ENCODE measurements around the gene GPR101. TPM values are rescaled to one million over a fixed set of nuclear protein-coding genes. Genes with fewer than 3 reads are reported as not detected.

Gene GPR101
- total and polyA plus RNA-seq, 2 of the 4 experiments (the other 2 are of a cell fraction): not detected

GRCh38 chrX:137034508-137034872 lies 695 bp upstream of the GPR101 start:
- Histone ChIP-seq H2BK20ac (ENCODE audit: low read depth, low read length) (no peak overlapping the region), H3K56ac (ENCODE audit: extremely low read depth, insufficient read depth, low read length) (no peak overlapping the region), H2AFZ (replicated peaks; ENCODE audit: low read length, poor library complexity) (no peak overlapping the region), H3K4me2 (ENCODE audit: low read depth, low read length) (no peak overlapping the region), H3K4ac (ENCODE audit: low read depth, low read length) (no peak overlapping the region), H2BK120ac (ENCODE audit: low read depth, low read length) (no peak overlapping the region), H3K14ac (replicated peaks; ENCODE audit: low read depth, low read length) (no peak overlapping the region), H3K4me3 (ENCODE audit: insufficient read depth, low read depth, low read length) (no peak overlapping the region), H3K9me3 (ENCODE audit: control insufficient read depth, insufficient read depth, low read length) (peaks cover 6% of the 10 kb centered on the region; the same call in 1 of the 2 replicates), H3K23ac (ENCODE audit: low read depth, low read length) (no peak overlapping the region), H2AK9ac (replicated peaks; ENCODE audit: low read depth, low read length, poor library complexity) (no peak overlapping the region), H3K79me1 (ENCODE audit: low read depth in 1 of 2, low read length in 2 of 2) (no peaks in the 10 kb centered on the region), H3K18ac (ENCODE audit: low read depth, low read length) (no peak overlapping the region), H4K8ac (ENCODE audit: low read depth in 2 of 2, low read length in 2 of 2) (no peak overlapping the region), H3K9me1 (ENCODE audit: insufficient read depth, low read length) (no peaks in the 10 kb centered on the region), H2BK15ac (ENCODE audit: low read depth, low read length) (no peak overlapping the region), H3K9ac (ENCODE audit: low read depth, low read length) (no peak overlapping the region), H4K91ac (ENCODE audit: insufficient read depth, low read depth, low read length) (no peak overlapping the region), H3K27me3 (ENCODE audit: control insufficient read depth, insufficient read depth, low read length) (peaks cover 19% of the 10 kb centered on the region), H4K20me1 (ENCODE audit: insufficient read depth, low read length) (no peaks in the 10 kb centered on the region), H4K5ac (ENCODE audit: low read depth, low read length) (no peak overlapping the region), H2AK5ac (ENCODE audit: low read depth, low read length) (no peak overlapping the region), H3K4me1 (ENCODE audit: control insufficient read depth, insufficient read depth, low read length) (no peaks in the 10 kb centered on the region), H3K36me3 (ENCODE audit: control insufficient read depth, insufficient read depth, low read length) (no peaks in the 10 kb centered on the region), H3K27ac (ENCODE audit: insufficient read depth, low read length) (no peak overlapping the region), H2BK5ac (ENCODE audit: low read depth, low read length, poor library complexity, severe bottlenecking) (no peak overlapping the region)
- BruUV-seq (replicated peaks): no TSS peak
- dilution Hi-C loops (cut with HindIII; ENCODE audit: low sequenced_read_pairs, unreplicated experiment) (no loop called here), in situ Hi-C loops (cut with MboI; ENCODE audit: low sequenced_read_pairs) (no loop called here), intact Hi-C loops (cut with micrococcal nuclease) (no loop called here)
- POLR2A ChIA-PET (ENCODE audit: unreplicated experiment): no interaction called here
- WGBS, 2 experiments (ENCODE audit: extremely low coverage in 2 of 2, insufficient read length in 1 of 2): no CpG with 5 or more reads among the region's 3 CpGs
- CTCF ChIA-PET: no interaction called here
- ATAC-seq (ENCODE audit: low read depth): no peak
- no peak for TF ChIP-seq ELK1 (IDR thresholded peaks at IDR 0.05; ENCODE audit: borderline replicate concordance, low read depth, low read length)
- TF ChIP-seq CTCF (conservative IDR thresholded peaks at IDR 0.05; ENCODE audit: low read depth, low read length): no peak
- TF ChIP-seq USF2 (IDR thresholded peaks at IDR 0.05; ENCODE audit: low read depth, low read length): no peak
- no peak for TF ChIP-seq BHLHE40 (IDR thresholded peaks at IDR 0.05; ENCODE audit: low read depth, low read length)
- TF ChIP-seq MXI1 (IDR thresholded peaks at IDR 0.05; ENCODE audit: borderline replicate concordance, low read depth, low read length): no peak
- TF ChIP-seq NFE2L2 (IDR thresholded peaks at IDR 0.05; ENCODE audit: low read depth, low read length): no peak
- no peak for TF ChIP-seq RCOR1 (IDR thresholded peaks at IDR 0.05; ENCODE audit: insufficient replicate concordance, low read length)
- TF ChIP-seq MAFK (IDR thresholded peaks at IDR 0.05; ENCODE audit: low read depth, low read length): no peak
- TF ChIP-seq CHD1 (IDR thresholded peaks at IDR 0.05; ENCODE audit: low read depth, low read length): no peak
- no peak for TF ChIP-seq MAZ (IDR thresholded peaks at IDR 0.05; ENCODE audit: borderline replicate concordance, low read depth, low read length)
- TF ChIP-seq FOS (IDR thresholded peaks at IDR 0.05; ENCODE audit: low read depth, low read length): no peak
- TF ChIP-seq POLR2A (IDR thresholded peaks at IDR 0.05; ENCODE audit: low read depth, low read length): no peak
- no peak for TF ChIP-seq RFX5 (IDR thresholded peaks at IDR 0.05; ENCODE audit: low read depth, low read length)
- no peak for TF ChIP-seq CEBPB (IDR thresholded peaks at IDR 0.05; ENCODE audit: low read depth, low read length)
- no peak for TF ChIP-seq SMC3 (IDR thresholded peaks at IDR 0.05; ENCODE audit: low read depth, low read length)
- no peak for TF ChIP-seq RAD21 (IDR thresholded peaks at IDR 0.05; ENCODE audit: low read length)
- DNase-seq: no peak
